GM04504 (cell line): ENCODE measurements around the gene FKBP1B.
A peak's percentile ranks its signal among the peaks of the same experiment; 100 is the strongest.
"Not testable (repeated sequence)": the region's sequence is repeated elsewhere in the genome, so short reads cannot be mapped to it uniquely, and the experiment has no call there.

ENCODE experiments used
- DNase-seq: peaks from one replicate; pipeline ENCODE4 v3.0.0-alpha.2; 2012; ENCODE audit warnings: low read depth

FKBP1B gene

DNA sequence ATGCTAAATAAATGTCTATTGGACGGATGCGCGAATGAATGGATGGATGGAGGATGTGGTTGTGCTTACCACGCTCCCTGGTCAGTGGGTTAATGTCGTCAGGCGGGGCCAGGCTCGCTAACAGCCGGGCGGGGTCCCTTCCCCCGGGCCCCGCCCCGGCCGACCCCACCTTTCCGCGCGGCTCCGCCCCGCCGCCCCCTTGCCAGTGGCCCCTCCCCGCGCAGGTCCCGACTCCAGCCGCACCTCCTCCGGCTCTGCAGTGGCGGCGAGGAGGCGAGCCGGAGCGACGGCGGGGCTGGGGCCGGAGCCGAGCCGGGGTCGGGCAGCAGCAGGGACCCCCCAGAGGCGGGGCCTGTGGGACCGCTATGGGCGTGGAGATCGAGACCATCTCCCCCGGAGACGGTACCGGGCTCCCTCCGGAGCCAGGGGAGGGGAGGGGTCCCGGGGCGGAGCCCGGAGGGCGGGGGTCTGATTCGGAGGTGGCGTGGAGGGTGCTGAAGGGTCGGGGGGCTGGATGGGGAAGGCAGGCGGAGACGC lies at the start of gene FKBP1B:
TSS of gene FKBP1B (plus strand) at position 257 of the 537 bp plus-strand sequence. CDS start at position 366, 109 bp downstream.
- no peak for DNase-seq

DNA sequence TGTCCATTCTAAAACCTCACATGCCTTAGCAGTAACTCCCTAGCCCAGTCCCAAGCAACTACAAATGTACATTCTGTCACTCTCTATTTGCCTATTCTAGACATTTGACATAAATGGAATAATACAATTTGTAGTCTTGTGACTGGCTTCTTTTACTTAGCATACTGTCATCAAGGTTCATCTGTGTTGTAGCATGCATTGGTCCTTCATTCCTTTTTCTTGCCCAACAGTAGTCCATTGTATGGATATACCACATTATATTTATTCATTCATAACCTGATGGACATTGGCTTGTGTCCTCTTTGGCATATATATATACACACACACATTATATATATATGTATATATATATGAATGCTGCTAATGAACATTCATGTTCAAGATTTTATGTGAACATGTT lies 41.8 kb upstream of the FKBP1B start:
- DNase-seq, result no peak

DNA sequence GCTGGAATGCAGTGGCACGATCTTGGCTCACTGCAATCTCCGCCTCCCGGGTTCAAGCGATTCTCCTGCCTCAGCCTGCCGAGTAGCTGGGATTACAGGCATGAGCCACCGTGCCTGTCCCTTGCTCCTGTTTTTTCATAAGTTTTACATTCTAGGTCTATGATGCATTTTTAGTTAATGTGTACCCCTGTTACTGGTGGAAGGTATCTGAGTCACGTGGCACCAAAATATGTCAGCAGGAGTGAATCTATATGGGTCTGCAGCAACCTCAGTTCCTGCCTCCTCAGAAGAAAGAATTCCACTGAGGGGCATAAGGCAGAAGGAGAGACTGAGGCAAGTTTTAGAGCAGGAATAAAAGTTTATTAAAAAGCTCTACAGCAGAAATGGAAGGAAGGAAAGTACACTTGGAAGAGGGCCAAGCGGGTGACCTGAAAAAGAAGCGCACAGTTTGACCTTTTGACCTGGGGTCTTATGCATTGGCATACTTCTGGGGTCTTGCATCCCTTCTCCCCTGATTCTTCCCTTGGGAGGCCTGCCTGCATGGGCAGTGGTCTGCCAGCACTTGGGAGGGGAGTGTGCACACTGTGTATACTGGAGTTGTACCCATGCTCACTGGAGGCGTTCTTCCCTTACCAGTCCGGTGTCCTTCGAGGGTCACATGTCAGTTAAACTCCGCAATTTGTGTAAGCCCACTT lies 40.7 kb upstream of the FKBP1B start:
- no peak for DNase-seq

DNA sequence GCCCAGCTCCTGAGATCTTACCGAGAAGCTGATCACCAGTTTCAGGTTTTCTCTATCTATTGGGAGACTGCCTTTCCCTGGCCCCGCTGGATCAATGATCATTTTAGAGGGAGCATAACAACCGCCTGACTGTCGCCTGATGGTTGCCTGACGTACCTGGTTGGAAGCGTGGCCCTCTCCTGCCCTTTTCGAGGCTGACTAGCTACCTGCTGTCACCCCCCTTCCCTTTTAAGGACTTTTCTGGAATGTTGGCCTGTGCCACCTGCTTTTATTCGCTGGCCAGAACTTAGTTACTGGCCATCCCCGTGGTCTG lies 40.2 kb upstream of the FKBP1B start:
- DNase-seq, result no peak

DNA sequence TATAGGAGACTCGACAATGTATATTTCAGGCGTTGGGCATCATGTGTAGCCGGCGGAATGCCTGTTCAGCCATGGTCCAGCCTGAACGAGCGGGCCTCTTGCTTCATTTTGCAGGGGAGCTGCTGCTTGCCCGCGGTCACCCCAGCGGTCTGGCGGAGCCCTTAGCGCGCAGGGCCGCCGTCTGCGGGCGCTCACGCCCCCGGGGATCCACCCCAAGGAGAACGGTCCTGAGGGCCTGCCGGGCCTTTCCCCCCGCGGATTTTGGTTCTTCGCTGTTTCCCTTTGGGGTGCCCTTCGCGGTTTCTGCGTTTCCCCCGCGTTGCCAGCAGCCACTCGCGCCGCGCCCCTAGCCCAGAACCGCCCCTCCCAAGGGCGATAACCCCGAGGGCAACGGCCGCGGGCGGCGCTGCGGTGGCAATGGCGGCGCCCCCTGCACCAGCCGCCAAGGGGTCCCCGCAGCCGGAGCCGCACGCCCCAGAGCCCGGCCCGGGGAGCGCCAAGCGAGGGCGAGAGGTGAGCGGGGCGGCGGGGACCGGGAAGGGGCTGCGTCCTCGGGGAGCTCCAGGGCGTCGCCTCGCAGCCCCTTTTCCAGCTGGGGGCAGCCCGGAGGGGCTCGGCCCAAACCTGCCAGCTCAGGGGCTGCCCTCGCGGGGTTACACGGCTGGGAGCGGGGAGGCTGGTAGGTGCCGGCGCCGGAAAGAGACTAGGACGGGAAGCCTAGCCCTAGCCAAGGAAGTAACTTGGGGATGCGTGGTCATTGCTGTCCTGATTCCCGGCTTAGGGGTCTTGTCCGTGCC lies 39.7 kb upstream of the FKBP1B start, which contains the start of gene MFSD2B:
TSS of gene MFSD2B (plus strand) at position 406 of the 797 bp plus-strand sequence. CDS start at position 418, 12 bp downstream.
- DNase-seq, result no peak

DNA sequence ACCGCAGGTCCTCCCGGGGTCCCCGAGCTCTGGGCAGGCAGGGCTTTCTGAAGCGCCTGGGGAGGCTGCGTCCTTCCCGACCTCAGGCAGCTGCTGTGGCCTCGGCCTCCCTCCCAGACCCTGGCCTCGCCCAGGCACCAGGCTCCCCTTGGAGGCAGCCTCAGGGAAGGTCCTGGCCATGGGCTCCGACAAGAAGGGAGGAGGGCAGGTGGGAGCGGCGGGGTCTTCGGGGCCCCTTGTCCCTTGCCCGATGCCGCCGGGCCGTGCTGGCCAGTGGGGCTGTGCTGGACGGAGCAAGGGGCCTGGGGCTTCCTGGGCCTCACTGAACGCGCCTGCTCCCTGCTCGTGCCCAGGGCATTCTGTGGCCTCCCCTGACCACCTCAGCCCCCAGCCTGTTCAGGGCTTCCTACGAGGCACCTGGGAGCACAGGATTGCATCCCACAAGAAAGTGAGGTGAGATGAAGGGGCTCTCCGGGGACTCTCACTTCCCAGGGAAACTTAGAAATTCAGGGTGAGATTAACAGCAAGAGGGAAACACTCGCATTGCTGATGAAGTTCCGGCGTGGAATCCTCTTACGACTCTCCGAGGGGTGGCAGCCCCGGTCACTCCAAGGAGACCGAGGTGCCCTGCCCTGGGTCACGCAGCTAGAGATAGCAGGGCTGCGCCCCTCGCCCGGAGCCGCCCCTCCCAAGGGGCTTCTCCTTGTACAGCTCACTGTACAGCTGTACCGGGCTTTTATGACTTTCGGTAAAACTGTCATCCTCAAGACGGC lies 38.9 kb upstream of the FKBP1B start:
- DNase-seq, result no peak

DNA sequence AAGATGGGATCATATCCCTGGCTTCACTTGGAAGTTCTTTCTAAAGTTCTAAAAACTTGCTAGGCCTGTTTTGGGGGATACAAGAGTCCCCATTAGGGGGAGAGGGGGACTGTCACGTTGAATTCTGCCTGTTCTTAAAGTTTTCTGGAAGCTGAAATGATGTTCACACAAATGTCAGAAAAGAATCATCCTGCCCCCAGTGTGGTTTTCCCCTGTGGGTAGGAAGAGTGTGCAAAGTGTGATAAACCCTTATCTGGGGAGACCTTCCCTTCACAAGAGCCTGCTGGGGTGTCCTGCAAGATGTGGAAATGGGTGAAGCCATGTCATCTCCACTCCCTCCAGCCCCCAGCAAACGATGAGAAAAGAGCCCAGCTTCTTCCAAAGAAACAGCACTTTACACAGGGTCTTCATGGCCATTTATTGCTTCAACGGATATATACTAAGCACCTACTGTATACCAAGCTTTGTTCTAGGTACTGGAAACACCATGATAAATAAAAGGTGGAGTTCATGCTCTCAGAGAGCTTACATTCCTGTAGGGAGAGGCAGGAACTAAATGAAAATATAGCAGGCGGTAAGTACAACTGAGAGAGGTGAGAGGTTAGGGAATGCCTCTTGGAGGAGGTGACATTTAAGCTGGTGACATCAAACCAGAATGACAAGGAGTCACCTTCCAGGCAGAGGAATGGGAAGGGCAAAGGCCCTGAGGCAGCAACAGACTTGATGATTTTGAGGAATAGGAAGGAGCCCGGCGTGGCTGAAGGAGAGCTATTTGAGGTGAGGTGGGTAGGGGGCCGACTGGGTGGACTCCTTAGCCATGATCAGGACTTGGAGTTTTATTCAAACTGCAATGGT lies 38.1 kb upstream of the FKBP1B start:
- DNase-seq, result no peak

DNA sequence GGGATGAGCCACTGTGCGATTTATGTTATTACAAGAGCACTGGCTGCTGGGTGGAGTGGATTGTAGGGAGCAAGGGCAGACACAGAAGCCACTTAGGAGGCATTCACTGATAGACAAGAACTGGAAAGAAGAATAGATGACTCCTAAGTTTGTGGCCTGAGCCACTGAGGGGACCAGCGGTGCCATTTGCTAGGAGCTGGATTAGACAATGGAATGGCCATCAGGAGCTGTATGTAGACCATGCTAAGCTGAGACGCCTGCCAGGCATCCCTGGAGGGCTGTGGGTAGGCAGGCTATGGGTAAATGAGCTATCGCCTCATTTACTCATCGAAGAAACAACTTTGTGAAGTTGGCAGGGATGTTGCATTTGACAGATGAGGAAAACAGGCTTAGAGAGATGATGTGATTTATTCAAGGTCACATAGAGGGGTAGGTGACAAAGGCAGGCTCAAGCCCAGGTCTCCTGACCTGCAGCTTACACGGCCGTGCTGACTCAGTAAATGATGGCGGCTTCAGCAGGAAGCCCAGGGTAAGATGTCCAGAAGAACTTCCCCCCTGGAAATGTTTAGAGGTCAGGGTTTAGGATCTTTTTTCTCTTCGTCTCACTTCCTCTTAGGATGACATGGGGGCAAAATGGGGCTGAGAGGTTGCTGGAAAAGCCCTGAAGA lies 36.9 kb upstream of the FKBP1B start:
- DNase-seq, result no peak

DNA sequence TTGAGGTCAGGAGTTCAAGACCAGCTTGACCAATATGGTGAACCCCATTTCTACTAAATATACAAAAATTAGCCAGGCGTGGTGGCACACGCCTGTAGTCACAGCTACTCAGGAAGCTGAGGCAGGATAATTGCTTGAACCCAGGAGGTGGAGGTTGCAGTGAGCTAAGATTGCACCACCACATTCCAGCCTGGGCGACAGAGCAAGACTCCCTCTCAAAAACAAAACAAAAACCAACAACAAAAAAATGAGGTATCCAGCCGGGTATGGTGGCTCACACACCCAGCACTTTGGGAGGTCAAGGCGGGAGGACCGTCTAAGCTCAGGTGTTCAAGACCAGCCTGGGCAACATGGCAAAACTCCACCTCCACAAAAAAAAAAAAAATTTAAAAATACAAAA lies 34.6 kb upstream of the FKBP1B start:
- not testable (repeated sequence) for DNase-seq

DNA sequence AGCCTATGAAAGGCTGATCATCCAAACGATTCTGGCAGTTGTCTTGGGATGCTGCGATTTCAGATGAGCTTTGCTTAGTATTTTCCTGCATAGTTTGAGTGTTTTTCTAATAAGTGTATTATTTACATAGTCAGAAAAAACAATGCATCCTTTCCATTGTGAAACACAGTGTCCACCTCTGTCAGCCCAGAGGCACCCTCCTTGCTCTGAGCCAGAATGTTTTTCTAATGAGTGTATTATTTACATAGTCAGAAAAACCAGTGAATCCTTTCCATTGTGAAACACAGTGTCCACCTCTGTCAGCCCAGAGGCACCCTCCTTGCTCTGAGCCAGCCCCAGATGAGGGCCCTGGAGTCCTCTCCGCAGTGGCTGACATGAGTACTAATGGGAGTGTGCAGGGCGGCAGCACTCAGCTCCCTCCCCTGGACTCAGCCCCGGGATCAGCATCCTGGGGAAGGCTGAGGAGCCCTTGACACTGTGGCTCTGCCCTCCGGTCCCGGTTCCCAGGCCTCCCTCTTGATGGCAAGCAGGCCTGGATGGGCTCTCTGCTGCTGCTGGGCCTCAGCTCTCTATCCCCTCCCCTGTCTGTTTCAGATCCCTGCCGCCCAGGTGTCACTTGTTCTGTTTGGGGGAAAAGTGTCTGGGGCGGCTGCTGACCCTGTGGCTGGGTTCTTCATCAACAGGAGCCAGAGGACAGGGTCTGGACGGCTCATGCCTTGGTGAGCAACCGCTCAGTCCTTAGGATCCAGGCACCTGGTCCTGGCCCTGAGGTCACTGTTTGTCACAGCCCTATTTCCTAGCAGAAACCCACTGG lies 33.8 kb upstream of the FKBP1B start:
- peak; percentile 52 for DNase-seq

DNA sequence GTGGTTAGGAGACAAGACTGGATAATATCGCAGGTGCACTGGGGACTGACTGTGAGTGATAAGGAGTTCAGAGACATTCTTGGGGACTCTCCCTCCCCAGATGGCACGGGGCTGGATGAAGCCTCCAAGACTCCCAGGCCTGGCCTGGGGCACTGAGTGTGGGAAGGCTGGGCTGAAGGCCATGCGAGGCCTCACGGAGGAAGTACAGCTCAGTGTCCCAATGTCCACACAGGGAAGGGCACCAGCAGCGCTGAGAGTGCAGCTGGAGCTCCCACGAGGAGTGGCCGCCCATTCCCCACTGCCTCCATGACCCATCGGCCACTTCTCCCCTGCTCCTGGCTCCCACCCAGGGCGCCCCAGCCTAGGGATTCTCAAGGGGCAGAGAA lies 33.2 kb upstream of the FKBP1B start:
- no peak for DNase-seq

DNA sequence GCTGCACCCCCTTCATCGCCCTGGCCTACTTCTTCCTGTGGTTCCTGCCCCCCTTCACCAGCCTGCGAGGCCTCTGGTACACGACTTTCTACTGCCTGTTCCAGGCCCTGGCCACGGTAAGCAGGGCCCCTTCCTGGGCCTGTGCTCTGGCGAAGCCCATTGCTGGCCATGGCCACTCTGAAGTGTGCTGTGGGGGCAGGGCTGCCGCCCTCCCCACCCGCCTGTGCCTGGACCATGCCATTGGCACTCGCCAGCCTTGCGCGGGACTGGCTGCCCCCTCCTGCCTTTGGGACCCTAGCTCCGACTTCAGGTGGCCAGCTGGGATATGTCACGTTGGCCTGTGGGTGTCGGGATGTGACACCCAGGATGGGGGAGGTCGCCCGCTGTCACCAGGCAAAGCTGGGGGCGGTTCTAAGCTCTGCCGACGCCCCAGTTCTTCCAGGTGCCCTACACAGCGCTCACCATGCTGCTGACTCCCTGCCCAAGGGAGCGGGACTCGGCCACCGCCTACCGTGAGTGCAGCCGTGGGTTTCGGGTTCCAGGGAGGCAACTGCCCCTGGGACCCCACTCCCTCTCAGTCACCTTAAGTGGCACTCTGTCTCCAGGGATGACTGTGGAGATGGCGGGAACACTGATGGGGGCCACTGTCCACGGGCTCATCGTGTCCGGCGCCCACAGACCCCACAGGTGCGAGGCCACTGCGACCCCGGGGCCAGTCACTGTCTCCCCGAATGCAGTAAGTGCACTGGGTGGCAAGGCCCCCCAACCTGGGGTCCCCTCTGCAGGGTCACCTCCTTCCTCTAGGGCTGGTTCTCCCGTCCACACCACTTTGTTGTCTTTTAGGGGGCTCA lies 32.5 kb upstream of the FKBP1B start:
- no peak for DNase-seq

DNA sequence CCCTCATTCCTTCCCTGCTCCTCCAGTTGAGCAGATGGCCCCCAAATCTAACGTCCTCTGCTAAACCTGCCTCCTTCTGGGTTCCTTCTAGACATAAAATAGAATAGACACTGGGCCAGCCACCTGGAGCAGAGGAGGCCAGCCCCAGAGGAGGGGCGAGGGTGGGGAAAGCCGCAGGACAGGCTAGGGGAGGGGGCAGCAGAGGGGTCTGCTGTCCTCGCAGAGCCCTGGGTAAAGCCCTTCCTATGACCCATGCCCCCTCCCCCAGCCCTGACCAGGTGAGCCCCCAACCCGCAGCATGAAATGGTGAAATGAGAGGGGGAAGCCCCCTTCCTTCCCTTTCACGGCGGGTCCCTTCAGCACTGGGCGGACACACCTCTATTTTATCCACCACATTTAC lies 31.8 kb upstream of the FKBP1B start:
- no peak for DNase-seq

DNA sequence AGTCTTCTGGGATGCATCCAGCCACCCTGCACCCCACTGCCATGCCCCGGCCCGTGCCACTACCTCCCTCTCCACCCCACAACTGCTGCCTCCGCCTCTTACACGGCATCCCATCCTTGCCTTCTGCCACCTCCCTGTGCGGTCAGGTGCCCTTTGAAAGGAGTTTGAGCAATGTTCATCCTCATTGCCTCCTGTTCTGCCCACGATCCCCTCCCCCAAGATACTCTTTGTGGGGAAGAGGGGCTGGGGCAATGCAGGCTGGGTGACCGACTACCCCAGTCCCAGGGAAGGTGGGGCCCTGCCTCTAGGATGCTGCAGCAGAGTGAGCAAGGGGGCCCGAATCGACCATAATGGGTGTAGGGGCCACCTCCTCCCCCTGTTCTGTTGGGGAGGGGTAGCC lies 31.3 kb upstream of the FKBP1B start:
- no peak for DNase-seq

DNA sequence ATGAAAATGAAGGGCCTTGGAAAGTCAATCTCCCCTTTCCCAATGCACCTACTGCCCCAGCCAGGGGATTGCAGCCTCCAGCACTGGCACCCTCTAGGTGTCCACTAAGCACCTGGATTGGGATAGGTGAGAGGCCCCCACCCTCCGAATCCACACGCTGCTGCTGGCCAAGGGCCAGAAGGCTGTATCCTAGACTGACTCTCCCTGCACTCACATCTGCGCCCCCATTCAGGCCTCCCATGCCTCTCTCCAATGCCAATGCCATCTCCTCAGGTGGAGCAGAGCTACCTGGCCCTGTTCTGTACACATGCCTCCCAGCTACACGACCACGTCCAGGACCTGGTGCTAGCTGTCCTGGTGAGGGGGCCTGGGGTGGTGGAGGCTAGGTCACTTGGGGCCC lies 29.8 kb upstream of the FKBP1B start:
- no peak for DNase-seq

DNA sequence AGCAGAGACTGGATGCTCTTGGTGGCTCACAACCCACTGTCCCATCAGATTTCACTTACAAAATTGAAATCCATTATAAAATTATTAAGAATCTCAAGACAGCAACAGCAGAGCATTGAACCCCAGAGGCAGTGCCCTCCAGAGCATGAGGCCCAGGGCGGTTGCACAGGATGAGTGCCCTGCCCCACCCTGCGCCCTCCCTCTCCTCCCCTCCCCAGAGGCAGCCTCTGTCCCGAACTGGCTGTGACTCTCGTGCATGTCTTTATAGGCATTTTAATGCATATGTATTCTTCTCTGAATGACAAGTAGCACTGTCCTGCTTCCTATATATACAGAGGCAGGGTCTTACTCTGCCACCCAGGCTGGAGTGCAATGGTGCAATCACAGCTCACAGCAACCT lies 29.3 kb upstream of the FKBP1B start:
- DNase-seq, result no peak

DNA sequence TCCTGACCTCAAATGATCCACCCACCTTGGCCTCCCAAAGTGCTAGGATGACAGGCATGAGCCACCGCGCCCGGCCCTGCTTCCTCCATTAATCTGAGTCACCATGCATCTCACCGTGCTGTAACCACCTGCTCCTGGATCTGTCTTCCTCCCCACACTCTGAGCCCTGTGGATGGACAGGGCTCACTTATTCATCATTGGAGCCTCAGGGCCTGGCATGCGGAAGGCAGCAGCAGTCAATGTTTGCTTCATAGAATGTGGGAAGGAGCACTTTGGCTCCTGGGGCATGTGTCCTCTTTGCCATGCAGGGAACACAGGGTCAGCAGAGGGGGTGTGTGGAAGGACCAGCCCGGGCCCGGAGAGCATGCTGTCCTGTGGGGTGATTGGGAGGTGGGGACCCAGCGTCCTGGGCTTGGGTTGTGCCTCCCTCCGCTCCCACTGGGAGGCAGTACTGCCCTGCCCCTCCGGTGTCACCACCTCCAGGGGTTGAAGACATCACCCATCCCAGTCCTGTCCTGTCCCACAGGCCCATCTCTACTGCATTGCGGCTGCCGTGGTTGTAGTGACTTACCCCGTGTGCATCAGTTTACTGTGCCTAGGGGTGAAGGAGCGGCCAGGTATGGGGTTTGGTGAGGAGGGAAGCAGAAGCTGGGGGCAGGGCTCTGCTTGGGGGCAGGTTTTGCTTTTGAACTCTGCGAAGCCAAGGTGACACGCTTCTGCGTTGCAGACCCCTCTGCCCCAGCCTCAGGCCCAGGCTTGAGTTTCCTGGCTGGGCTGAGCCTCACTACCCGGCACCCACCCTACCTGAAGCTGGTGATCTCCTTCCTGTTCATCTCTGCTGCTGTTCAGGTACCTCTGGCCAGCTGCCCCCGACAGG lies 28.2 kb upstream of the FKBP1B start:
- no peak for DNase-seq

DNA sequence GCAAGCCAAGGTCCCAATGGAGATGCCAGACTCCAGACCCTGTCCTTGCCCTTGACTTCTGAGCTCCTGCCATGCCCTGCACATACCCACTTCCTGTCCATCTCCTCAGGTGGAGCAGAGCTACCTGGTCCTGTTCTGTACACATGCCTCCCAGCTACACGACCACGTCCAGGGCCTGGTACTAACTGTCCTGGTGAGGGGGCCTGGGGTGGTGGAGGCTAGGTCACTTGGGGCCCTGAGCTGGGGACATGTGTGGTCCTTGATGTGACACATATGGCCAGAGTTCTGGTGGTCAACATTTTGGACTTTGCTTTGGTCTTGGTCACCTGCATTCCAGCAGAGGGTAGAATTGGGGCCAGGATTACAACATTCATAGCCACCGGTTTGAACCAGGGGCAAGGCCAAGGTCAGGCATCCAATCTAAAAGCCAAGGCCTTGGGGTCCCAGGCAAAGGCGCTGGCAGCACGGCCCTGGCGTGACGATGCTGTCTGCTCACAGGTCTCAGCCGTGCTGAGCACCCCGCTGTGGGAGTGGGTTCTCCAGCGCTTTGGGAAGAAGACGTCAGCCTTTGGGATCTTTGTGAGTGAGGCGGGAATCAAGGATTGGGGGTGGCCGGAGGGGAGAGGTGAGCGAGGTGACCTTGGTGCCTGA lies 27.1 kb upstream of the FKBP1B start:
- DNase-seq, result no peak
